OCI-LY7 (cell line): ENCODE measurements around the gene KCTD8.

Source experiments
- CTCF ChIP-seq: fragments of 200-600 bp; sonication (generic); conservative IDR thresholded peaks from 2 replicates; pipeline ENCODE4 v1.5.1; 2014; ENCODE audit warnings: mild to moderate bottlenecking, antibody characterized with exemption, low read length, moderate library complexity, mixed read lengths
- EZH2phosphoT487 ChIP-seq: fragments of 200-600 bp; sonication (generic); IDR thresholded peaks from 2 replicates; pipeline ENCODE4 v1.6.1; 2018; ENCODE audit warnings: low read depth, borderline replicate concordance, mild to moderate bottlenecking, mixed run types, antibody characterized with exemption, low read length, moderate library complexity, mixed read lengths

DNA sequence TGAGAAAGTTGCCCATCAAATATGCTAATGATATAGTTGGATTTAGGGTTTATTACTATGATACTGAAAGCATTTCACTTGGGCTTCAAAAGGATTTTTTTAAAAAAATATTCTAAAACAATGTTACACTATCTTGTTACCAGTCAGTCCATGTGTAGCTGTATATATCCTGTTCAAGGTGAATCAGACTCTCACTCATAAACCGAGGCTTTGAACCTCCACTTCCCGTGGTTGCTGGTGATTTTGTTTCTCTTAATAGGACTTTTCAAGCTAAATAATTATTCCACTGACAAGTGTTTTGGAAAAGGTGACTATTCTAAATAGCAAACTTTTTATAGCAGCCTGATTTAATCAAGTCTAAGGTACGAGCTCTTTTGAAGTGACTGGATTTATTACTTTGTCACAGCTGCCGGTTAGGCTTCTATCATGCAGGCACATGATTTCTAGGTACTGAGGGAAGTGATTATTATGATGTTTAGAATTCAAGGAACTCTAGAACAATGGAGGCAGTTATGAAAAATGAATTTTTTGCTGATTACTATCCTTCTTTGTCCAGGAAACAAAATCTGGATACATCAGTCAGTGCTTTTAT is 287.7 kb downstream of the KCTD8 start:
- TF ChIP-seq CTCF, result no peak
- TF ChIP-seq EZH2phosphoT487, result no peak
